A673 (cell line): ENCODE measurements around the gene OSBP2. TPM values are rescaled to one million over a fixed set of nuclear protein-coding genes. Genes with fewer than 3 reads are reported as not detected.

Experiments
- BruUV-seq: library from RNA; stranded (reverse); fragments of 400-500 nt; replicated peaks from 2 replicates; lab custom pipeline; 2021; lab: Mats Ljungman, UMichigan
- CTCF ChIA-PET: fragments of 300-600 bp; sonication (Branson Sonifier 250); formaldehyde crosslinking; loops from one replicate; lab custom pipeline; 2022; ENCODE audit warnings: antibody characterized with exemption; lab: Charles Lee
- POLR2A ChIA-PET: fragments of 300-600 bp; sonication (Branson Sonifier 250); formaldehyde crosslinking; loops from one replicate; lab custom pipeline; 2022; ENCODE audit warnings: antibody characterized with exemption; ENCODE audit not compliant: low non-redundant PET; lab: Charles Lee
- DNase-seq: peaks from one replicate; pipeline ENCODE4 v3.0.0-alpha.2; 2015; ENCODE audit warnings: low spot score
- H3K27ac ChIP-seq: fragments of 200-600 bp; sonication (generic); 2 replicates; pipeline ENCODE4 v1.5.1; 2016; ENCODE audit warnings: mixed run types, low read depth, mild to moderate bottlenecking, mixed read lengths, antibody characterized with exemption, low read length; ENCODE audit not compliant: poor library complexity, severe bottlenecking
- H3K27me3 ChIP-seq: fragments of 200-600 bp; sonication (generic); replicated peaks from 2 replicates; pipeline ENCODE4 v1.6.1; 2017; ENCODE audit warnings: mixed run types, low read depth, mild to moderate bottlenecking, mixed read lengths, antibody characterized with exemption, low read length; ENCODE audit not compliant: insufficient read depth, poor library complexity
- H3K36me3 ChIP-seq: fragments of 200-600 bp; sonication (generic); 2 replicates; pipeline ENCODE4 v1.6.1; 2016; ENCODE audit warnings: mixed run types, mild to moderate bottlenecking, mixed read lengths, antibody characterized with exemption, low read length; ENCODE audit not compliant: insufficient read depth, poor library complexity, severe bottlenecking
- H3K4me1 ChIP-seq: fragments of 200-600 bp; sonication (generic); 2 replicates; pipeline ENCODE4 v1.6.1; 2017; ENCODE audit warnings: mixed run types, mild to moderate bottlenecking, mixed read lengths, antibody characterized with exemption, low read length; ENCODE audit not compliant: insufficient read depth, poor library complexity, severe bottlenecking
- H3K4me3 ChIP-seq: fragments of 200-600 bp; sonication (generic); 2 replicates; pipeline ENCODE4 v1.5.1; 2016; ENCODE audit warnings: low read depth, mixed run types, mild to moderate bottlenecking, mixed read lengths, low read length; ENCODE audit not compliant: poor library complexity, severe bottlenecking
- H3K9me3 ChIP-seq: fragments of 200-600 bp; sonication (generic); 2 replicates; pipeline ENCODE4 v1.6.1; 2016; ENCODE audit warnings: mixed run types, low read depth, mild to moderate bottlenecking, mixed read lengths, antibody characterized with exemption, low read length; ENCODE audit not compliant: poor library complexity, severe bottlenecking
- CTCF ChIP-seq: fragments of 300-800, 200-600 bp; sonication (generic); conservative IDR thresholded peaks from 2 replicates; pipeline ENCODE4 v1.5.1; 2017; ENCODE audit warnings: low read depth, mild to moderate bottlenecking, antibody characterized with exemption, low read length, moderate library complexity, mixed read lengths
- EZH2 ChIP-seq: fragments of 200-600 bp; sonication (generic); IDR thresholded peaks from 2 replicates; pipeline ENCODE4 v1.6.1; 2017; ENCODE audit warnings: borderline replicate concordance, low read depth, mild to moderate bottlenecking, mixed read lengths, antibody characterized with exemption, low read length; ENCODE audit not compliant: poor library complexity, severe bottlenecking
- intact Hi-C: fragments of 100-400 bp; cut with micrococcal nuclease; formaldehyde crosslinking; loops from one replicate; pipeline ENCODE4 v1.10.0; 2022; ENCODE audit not compliant: unreplicated experiment
- total RNA-seq: library from RNA; stranded (reverse); gene quantifications from 2 replicates; pipeline ENCODE4 v1.2.3, GENCODE V29; 2021

OSBP2 gene
- total RNA-seq, 1 experiment from 2014 or later: 1.8 TPM

- no peaks in the 10 kb centered on the region for H3K36me3 ChIP-seq
- no peak overlapping the region for H3K27ac ChIP-seq
- H3K27me3 ChIP-seq: no peaks in the 10 kb centered on the region
- TF ChIP-seq EZH2 (no peak), CTCF (no peak)
- POLR2A ChIA-PET: no interaction called here
- intact Hi-C loops: no loop called here
- H3K9me3 ChIP-seq: no peaks in the 10 kb centered on the region
- no peak for DNase-seq
- H3K4me1 ChIP-seq: no peaks in the 10 kb centered on the region
- no peak overlapping the region for H3K4me3 ChIP-seq
- no TSS peak for BruUV-seq
- CTCF ChIA-PET: no interaction called here
Measured at GRCh38 chr22:30906411-30906810, 211.7 kb downstream of the OSBP2 start.

- Histone ChIP-seq H3K27me3 (no peaks in the 10 kb centered on the region), H3K27ac (no peak overlapping the region), H3K9me3 (no peaks in the 10 kb centered on the region), H3K4me1 (no peaks in the 10 kb centered on the region), H3K36me3 (no peaks in the 10 kb centered on the region), H3K4me3 (no peak overlapping the region)
- no TSS peak for BruUV-seq
- ChIA-PET POLR2A (no interaction called here), CTCF (interaction anchor here (0.6 kb wide), 1 partner anchor 124 kb away, joined by 13 read pairs; no protein-coding TSS in a partner anchor)
- no peak for DNase-seq
- intact Hi-C loops: no loop called here
- no peak for TF ChIP-seq CTCF
- no peak for TF ChIP-seq EZH2
Measured at GRCh38 chr22:30906946-30907345, 212.3 kb downstream of the OSBP2 start.

- no TSS peak for BruUV-seq
- Histone ChIP-seq H3K4me3 (no peak overlapping the region), H3K9me3 (no peaks in the 10 kb centered on the region), H3K4me1 (no peaks in the 10 kb centered on the region), H3K27me3 (no peaks in the 10 kb centered on the region), H3K36me3 (no peaks in the 10 kb centered on the region), H3K27ac (no peak overlapping the region)
- DNase-seq: no peak
- intact Hi-C loops: no loop called here
- CTCF ChIA-PET: no interaction called here
- TF ChIP-seq CTCF (no peak), EZH2 (no peak)
- POLR2A ChIA-PET: no interaction called here
Measured at GRCh38 chr22:30908051-30908461, 213.4 kb downstream of the OSBP2 start.
